HL-60/S4 treated with retinoic acid at 250 ng/mL for 4 days and 3 days (cell line): ENCODE measurements around the gene TSPAN12.
"Not testable (repeated sequence)": the region's sequence is repeated elsewhere in the genome, so short reads cannot be mapped to it uniquely, and the experiment has no call there.

ENCODE experiments used
- in situ Hi-C: fragments of 300-500 bp; cut with MboI; formaldehyde crosslinking; loops from 2 replicates; pipeline ENCODE4 v1.7.0; 2022; ENCODE audit warnings: low sequenced_read_pairs

TSPAN12 gene

GRCh38 chr7:120857588-120858573 is at the start of gene TSPAN12:
TSS of gene TSPAN12 (minus strand) at chr7:120858144. CDS start at chr7:120856763, 1,381 bp downstream.
- in situ Hi-C loops = no loop called here

GRCh38 chr7:120898715-120899499 is 41.0 kb upstream of the TSPAN12 start:
- in situ Hi-C loops = no loop called here

- in situ Hi-C loops = not testable (repeated sequence)
Measured at GRCh38 chr7:120895253-120895652, 37.3 kb upstream of the TSPAN12 start.

- in situ Hi-C loops = not testable (repeated sequence)
Measured at GRCh38 chr7:120885602-120886001, 27.7 kb upstream of the TSPAN12 start.

DNA sequence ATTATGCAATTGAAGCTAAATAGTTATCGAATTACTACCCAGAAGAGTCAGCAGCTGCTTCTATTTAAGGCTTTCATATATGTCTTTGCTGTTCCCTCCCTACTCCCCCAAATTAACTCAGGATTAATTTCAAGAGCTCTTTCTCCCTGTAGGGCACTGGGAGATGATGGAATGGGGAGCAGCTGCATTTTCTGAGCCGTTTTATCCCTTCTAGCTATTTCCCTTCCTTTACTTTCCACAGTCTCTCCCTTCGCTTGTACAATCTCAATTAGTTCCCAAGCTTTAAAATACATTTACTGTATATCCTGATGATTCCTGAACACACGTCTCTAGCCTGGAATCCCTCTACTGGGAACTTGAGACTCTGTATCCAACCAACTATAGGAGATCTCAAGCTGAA is 19.8 kb upstream of the TSPAN12 start:
- in situ Hi-C loops = no loop called here

DNA sequence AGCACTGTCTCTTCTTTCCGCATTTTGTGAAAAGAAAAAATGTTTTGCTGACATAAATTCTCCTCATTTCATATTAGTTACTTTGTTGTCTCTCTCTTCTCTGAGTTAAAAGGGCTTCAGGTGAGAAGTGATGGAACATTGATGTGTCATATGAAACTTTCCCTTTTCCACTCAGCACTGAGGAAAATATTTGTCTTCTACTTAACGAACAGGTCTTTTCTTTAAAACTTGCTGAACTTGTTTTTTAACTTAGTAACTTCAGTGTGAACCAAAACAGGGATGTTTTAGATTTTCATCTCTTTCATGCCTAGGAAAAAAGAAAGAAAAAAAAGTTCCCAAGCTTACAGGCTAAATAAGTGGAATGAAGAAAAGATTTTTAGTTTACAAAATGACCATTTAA is 19.0 kb upstream of the TSPAN12 start:
- in situ Hi-C loops = no loop called here

DNA sequence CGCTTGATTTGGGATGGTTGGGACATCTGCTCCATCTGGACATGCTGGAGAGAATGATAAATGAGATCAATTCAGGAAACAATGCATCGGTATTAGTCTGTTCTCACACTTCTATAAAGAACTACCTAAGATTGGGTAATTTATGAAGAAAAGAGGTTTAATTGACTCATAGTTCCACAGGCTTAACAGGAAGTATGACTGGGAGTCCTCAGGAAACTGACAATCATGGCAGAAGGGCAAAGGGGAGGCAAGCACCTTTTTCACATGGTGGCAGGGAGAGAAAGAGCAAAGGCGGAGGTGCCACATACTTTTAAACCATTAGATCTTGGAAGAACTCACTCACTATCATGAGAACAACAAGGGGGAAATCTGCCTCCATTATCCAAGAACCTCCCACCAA is 16.8 kb upstream of the TSPAN12 start:
- in situ Hi-C loops = no loop called here

DNA sequence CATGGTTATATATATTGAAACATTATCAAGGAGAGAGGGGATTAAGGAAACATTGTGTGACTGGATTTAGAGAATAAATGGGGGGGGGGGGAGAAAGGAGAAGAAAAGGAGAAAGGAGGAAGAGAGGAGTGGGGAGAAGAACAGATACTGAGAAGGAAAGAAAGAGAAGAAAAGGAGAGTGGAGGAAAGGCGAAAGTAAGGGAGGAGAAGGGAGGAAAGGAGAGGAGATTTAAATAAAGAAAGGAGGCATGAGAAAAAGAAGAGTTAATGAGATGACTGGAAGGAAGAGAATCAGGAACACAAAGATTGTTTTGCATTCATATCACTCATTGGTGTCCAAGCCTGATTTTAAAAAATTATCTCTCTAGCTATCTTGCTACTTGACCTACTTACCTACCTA is 16.1 kb upstream of the TSPAN12 start:
- in situ Hi-C loops = no loop called here

- in situ Hi-C loops = no loop called here
Measured at GRCh38 chr7:120873401-120873800, 15.5 kb upstream of the TSPAN12 start.

DNA sequence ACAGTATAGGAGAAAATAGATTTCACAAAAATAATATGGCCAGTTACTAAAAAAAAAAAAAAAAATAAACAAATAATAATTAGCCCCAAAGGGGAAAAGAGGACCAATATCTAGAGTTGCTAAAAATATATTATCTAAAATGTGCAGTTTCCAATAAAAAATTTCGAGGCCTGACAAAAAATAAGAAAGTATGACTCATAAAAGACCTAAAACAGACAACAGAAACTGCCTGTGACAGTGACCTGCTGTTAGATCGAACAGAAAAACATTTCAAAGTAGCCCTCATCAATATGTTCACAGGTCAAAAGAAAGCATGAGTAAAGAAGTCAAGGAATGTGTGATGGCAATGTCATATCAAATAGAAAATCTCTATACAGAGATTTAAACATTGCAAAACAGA is 11.8 kb upstream of the TSPAN12 start:
- in situ Hi-C loops = no loop called here

GRCh38 chr7:120867932-120868331 is 10.0 kb upstream of the TSPAN12 start:
- in situ Hi-C loops = no loop called here

- in situ Hi-C loops = no loop called here
Measured at GRCh38 chr7:120865191-120865981, 7.4 kb upstream of the TSPAN12 start.

DNA sequence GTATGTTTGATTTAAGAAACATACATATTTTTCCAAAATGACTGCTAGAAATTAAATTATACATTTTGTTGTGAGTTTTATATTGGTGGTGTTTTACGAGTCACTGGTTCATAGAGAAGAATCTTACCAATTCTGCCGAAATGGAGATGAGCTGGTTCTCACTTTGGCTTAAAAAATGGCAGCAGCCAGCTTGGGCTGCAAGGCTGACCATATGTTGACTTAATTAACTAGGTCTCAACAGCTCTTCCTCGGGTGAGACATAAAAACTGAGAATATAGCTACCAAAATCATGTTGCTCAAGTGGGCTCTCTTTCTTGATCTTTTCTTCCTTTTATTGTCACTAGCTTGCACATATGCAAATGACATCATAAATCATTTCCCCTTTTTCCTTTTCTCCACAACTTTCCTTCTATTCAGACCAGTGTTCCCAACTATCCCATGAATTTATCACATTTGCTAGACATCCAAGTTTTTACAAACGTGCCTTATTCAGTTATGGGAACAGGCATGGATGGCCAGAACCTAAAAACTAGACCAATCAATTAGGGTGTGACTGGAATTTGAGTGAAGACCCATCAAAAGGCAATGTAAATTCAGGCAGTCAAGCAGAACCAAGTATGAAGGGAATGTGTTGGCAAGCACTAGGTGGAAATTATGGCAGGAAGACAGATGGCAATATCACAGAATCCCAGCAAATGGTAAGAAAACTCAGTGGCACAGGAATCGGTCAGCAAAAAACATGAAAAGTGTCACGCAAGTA is 6.4 kb upstream of the TSPAN12 start:
- in situ Hi-C loops = no loop called here

DNA sequence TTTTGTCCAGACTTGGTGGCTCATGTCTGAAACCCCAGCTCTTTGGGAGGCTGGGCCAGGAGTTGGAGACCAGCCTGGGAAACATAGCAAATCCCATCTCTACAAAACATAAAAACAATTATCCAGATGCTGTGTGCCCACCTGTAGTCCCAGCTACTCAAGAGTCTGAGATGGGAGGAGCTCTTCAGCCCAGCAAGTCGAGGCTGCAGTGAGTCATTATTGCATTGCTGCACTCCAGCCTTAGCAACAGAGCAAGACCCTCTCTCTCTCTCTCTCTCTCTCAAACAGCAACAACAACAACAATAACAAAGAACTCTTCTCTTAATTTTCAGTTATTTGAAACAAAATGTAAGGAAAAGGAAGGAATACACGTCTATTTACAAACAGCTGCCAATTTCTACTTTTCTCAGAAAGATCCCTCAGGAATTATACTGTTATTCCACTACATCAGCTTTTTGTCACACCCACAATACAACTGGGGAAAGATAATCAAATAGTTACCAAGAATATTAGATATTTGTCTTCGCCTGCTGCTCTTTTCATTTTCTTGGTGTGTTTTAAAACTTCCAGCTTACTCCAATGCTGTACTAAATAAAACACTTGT is 5.1 kb upstream of the TSPAN12 start:
- in situ Hi-C loops = no loop called here

GRCh38 chr7:120860156-120860555 is 2.2 kb upstream of the TSPAN12 start:
- in situ Hi-C loops = no loop called here

DNA sequence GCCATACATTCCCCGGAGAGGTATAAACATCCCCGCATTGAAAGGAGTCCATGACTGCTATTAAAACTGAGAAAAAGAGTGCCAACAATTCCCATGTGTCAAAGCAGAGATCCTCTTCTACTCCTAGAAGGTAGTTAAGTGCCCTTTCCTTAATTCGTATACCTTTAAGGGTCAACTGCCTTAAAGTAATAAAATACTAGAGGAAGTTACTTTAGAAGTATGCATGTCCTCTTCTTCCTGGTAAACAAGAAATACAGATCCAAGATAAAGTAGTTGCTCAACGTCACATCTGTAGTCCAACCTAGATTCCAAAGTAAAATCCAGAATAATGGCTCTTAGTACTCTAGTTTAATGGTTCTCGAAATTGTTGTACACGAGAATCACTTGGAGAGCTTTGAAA is 1.5 kb upstream of the TSPAN12 start:
- in situ Hi-C loops = no loop called here

GRCh38 chr7:120856621-120857352 is 1.2 kb downstream of the TSPAN12 start:
- in situ Hi-C loops = no loop called here

DNA sequence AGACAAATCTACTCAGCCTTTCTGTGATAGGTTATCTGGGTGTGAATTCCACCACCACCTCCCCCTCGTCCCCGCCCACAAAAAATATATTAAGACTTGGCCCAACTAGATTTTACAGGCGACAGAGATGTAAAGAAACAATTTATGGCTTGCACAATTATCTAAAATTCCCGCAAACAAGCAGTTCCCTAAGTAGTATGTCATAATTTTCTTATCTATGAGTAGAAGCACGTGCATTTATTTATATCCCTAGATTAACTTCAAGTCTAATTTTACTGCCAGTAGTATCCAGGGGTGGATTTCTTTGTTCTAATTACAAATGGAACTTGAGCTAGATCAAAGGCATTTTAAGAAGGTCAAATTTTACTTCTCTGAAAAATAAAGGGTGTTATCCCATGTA is 1.7 kb downstream of the TSPAN12 start:
- in situ Hi-C loops = no loop called here

DNA sequence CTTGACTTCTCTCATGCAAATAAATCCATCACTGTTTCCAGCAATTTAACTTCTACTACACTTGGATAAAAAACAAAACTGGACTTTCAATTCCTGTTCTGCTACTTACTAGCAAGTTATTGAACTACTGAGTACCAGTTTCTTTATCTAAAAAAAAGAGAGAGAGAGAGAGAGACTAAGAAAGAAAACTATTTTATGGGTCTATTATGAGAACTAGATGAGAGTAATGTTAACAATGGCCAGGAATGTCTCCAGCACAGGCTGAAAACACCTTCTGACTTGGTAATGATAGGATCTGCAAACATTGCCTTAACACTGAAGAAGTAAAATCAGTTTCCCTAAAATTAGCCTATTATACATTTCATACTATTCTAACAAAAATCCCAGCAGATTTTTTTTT is 5.2 kb downstream of the TSPAN12 start:
- in situ Hi-C loops = no loop called here
